GM21576 (cell line): Measurements from ENCODE around the gene E2F1.
"Not testable (repeated sequence)": the region's sequence is repeated elsewhere in the genome, so short reads cannot be mapped to it uniquely, and the experiment has no call there.

Experiments
- ATAC-seq: cut with Tn5 transposase; IDR thresholded peaks from one replicate; pipeline ENCODE4 v1.9.1; 2021; ENCODE audit warnings: mild to moderate bottlenecking, moderate library complexity; ENCODE audit not compliant: unreplicated experiment

Gene E2F1

GRCh38 chr20:33659341-33660034, 26.7 kb downstream of the E2F1 start:
- no peak for ATAC-seq

DNA sequence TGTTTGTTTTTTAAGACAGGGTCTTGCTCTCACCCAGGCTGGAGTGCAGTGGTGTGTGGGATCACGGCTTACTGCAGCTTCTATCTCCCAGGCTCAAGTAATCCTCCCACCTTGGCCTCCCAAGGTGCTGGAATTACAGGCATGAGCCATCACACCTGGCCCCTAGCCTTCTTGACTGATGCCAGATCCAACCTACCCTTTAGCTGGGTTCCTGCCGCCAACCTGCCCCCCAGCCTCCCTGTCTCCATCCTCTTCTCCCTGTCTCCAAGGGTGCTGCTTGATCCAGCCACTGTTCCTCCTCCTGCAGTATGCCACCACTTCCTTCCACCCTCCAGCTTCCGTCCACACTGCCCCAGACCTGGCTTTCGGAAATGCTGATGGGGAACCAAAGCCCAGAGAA, 27.3 kb downstream of the E2F1 start:
- ATAC-seq, result no peak

DNA sequence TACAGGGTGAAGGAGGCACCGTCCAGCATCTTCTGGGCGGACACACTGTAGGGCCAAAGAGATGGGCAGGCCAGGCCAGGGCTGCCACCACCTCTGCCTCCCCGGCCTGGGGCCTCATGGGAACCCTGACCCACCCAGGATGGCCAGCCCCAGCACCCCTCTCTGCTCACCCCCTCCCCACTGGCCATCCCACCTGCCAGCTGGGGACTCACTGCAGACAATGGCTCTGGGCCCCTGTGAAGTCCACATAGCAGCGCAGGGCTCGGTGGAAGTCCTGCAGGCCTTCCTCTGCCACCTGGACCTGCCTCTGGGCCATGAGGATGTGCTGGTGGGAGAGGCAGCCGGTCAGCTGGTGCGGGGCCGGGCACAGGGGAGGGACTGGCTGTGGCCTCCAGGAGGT, 27.7 kb downstream of the E2F1 start:
- ATAC-seq, result no peak

DNA sequence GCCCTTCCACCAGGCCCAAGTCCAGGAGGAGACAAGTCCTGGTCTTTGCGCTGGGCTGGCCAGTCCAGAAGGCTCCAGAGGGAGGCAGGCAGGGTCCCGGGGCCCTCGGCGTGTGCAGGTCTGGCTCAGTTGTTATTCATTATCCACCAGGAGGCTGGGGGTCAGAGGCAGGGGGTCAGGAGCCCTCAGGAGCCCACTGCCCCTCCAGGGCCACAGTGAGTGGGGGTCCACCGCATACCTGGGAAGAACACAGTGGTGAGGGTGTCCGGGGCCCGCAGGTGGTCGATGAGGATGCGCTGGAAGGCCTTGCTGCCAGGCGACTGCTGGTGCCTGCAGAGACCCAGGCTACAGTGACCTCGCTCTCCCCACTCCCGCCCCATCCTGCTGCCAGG, 28.5 kb downstream of the E2F1 start:
- ATAC-seq, result no peak

DNA sequence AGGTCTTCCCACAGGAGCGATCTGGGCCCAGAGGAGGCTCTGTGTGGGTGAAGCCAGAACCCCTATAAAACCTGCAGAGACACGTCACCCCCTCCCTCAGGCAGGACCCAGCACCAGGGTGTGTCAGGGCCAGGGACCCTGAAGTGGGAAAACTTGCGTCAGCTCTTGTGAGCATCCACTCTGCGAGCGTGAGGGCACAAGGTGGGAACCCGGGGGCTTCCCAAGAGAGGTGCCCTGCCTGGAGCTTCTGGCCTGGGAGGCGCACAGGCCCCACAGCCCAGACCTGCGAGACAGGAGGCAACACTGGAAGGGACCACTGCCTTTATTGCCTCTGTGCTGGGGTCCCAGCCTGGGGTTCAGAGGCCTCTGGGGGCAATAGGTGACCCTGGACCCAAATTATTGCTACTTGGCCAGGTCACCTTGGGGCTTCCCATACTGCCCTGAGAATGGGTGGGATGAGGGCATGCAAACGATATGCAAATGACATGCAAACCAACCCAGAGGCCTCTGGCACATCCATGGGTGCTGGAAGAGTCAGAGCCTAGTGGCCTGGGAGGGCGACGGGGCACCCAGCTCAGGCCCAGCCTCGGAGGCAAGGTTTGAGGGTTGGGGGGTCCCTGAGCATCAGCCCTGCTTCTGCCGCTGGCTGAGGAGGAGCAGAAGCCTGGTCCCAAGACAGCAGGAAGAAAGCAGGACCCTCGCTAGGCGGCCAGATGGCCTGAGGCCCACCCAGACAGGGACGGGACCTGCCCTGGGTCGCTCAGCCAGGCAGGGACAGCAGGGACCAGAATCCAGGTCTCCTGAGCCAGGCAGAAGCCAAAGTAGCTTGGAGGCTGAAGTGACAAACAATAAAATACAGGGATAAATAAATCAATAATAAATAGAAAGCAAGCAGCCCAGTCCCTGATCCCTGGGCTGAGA, 29.1 kb downstream of the E2F1 start:
- no peak for ATAC-seq

- no peak for ATAC-seq
These were observed 30.0 kb downstream of the E2F1 start for GRCh38 chr20:33656010-33656782.

GRCh38 chr20:33655164-33655563, 31.0 kb downstream of the E2F1 start:
- no peak for ATAC-seq

DNA sequence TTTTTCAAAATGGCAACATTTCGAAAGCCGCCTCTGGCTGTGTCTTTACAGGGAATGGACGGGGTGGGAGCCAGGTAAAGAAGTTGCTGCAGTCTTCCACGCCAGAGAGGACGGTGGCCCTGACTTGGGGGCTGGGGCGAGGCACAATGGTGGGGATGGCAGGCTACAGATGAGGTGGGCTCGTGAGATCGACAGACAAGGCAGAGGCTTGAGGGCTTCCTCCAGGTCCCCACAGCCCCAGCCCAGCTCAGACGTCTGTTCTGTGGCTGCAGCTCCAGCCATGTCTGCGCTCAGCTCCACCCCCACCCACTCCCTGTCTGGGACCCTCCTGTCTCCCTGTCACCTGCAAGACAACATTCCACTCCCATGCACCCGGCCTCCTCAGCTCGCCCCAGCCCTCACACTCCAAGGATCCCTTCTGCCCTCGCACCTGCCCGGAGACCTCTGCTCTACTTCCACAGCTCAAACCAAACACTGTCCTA, 31.5 kb downstream of the E2F1 start:
- ATAC-seq, result no peak

DNA sequence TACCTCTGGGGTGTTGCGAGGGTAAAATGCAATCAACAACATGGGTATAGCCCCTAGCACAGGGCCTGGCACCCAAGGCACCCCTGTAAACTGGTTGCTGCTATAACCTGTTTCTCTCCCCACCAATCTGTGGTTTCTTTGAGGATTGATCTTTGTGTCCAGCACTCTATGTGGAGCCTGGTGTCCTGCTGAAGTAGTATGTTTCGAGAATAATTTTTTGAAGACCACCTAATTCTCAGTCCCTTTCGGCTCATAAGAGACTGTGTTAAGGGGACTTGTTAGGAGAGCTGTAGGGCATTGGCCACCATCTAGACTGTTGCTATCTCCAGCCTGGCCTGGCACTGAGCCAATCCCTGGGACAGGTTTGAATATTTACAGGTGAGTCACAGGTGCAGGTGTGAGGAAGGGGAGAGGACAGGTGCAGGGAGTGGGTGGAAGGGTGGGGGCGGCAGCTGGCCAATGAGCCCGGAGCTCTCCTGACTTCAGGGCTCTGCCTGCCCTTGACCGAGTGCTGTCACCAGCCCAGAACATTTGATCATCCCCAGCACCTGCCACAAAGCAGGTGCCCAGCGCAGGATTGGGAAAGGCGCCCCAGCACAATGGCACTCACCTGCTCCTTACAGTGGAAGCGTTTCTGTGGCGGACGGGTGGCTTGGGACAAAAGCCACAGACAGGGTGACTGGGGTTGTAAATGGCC, 32.1 kb downstream of the E2F1 start:
- no peak for ATAC-seq

- no peak for ATAC-seq
These were observed 32.8 kb downstream of the E2F1 start for GRCh38 chr20:33653218-33653899.

- no peak for ATAC-seq
These were observed 34.6 kb downstream of the E2F1 start for GRCh38 chr20:33651562-33652048.

- no peak for ATAC-seq
These were observed 35.2 kb downstream of the E2F1 start for GRCh38 chr20:33650753-33651561.

- no peak for ATAC-seq
These were observed 36.0 kb downstream of the E2F1 start for GRCh38 chr20:33650111-33650752.

- no peak for ATAC-seq
These were observed 36.9 kb downstream of the E2F1 start for GRCh38 chr20:33649201-33649681.

DNA sequence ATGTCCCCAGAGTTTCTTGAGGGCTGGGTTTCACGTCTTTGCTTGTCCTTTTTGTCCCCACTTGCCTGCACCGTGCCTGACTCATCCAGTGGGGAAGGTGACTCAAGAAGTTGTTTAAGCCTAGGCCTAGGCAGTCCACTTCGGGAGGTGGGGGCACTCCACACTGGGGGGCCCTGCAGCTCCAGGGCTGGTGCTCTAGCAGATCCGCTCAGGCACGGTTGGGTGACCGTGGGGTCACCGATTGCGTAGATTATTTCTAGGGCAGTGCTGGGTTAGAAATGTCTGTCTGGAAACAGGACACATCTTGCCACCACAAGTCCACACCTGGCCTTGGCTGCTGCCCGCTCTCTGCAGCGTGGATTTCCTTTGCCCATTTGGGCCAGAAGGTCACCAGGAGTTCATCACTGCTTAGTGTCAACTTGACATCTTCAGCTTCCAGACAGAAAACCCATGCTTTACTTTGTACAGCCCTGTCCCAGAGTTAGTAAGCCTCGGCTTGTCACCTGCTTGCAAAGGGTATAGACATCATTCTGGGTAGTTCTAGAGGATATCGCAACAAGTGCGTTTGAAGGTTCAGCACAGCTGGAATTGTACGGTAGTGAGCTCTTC, 37.7 kb downstream of the E2F1 start:
- ATAC-seq, result no peak

GRCh38 chr20:33647603-33648395, 38.4 kb downstream of the E2F1 start:
- ATAC-seq, result peak; percentile 73

GRCh38 chr20:33646959-33647602, 39.1 kb downstream of the E2F1 start:
- not testable (repeated sequence) for ATAC-seq
